ENCODE data around the gene XIRP2.

Gene XIRP2

GRCh38 chr2:167132906-167133555 is 244.8 kb downstream of the XIRP2 start:
- DNase-seq (ENCODE audit: low read depth in 2 of 2, low spot score in 1 of 2), result no peak

- no peak for DNase-seq (ENCODE audit: low read depth in 2 of 2, low spot score in 1 of 2)
Measured at GRCh38 chr2:167133614-167134013, 245.3 kb downstream of the XIRP2 start.

- no peak for DNase-seq (ENCODE audit: low read depth in 2 of 2, low spot score in 1 of 2)
Measured at GRCh38 chr2:167134381-167135072, 246.2 kb downstream of the XIRP2 start.

GRCh38 chr2:167135706-167136105 is 247.4 kb downstream of the XIRP2 start:
- DNase-seq (ENCODE audit: low read depth in 2 of 2, low spot score in 1 of 2), result no peak

- no peak for DNase-seq (ENCODE audit: low read depth in 2 of 2, low spot score in 1 of 2)
Measured at GRCh38 chr2:167136879-167137596, 248.8 kb downstream of the XIRP2 start.

GRCh38 chr2:167140330-167140729 is 252.1 kb downstream of the XIRP2 start:
- no peak for DNase-seq (ENCODE audit: low read depth in 2 of 2, low spot score in 1 of 2)

GRCh38 chr2:167140767-167141166 is 252.5 kb downstream of the XIRP2 start:
- DNase-seq (ENCODE audit: low read depth in 2 of 2, low spot score in 1 of 2), result no peak

GRCh38 chr2:167142554-167142953 is 254.3 kb downstream of the XIRP2 start:
- no peak for DNase-seq (ENCODE audit: low read depth in 2 of 2, low spot score in 1 of 2)

GRCh38 chr2:167144179-167144898 is 256.1 kb downstream of the XIRP2 start:
- DNase-seq (ENCODE audit: low read depth in 2 of 2, low spot score in 1 of 2), result no peak

- no peak for DNase-seq (ENCODE audit: low read depth in 2 of 2, low spot score in 1 of 2)
Measured at GRCh38 chr2:167147271-167147941, 259.1 kb downstream of the XIRP2 start.

- DNase-seq (ENCODE audit: low read depth in 2 of 2, low spot score in 1 of 2), result no peak
Measured at GRCh38 chr2:167151894-167152293, 263.6 kb downstream of the XIRP2 start.

- DNase-seq (ENCODE audit: low read depth in 2 of 2, low spot score in 1 of 2), result no peak
Measured at GRCh38 chr2:167157523-167157922, 269.2 kb downstream of the XIRP2 start.

- DNase-seq (ENCODE audit: low read depth in 2 of 2, low spot score in 1 of 2), result no peak
Measured at GRCh38 chr2:167177196-167177595, 288.9 kb downstream of the XIRP2 start.

- DNase-seq (ENCODE audit: low read depth in 2 of 2, low spot score in 1 of 2), result no peak
Measured at GRCh38 chr2:167181134-167181533, 292.9 kb downstream of the XIRP2 start.

GRCh38 chr2:167181688-167182087 is 293.4 kb downstream of the XIRP2 start:
- DNase-seq (ENCODE audit: low read depth in 2 of 2, low spot score in 1 of 2), result no peak

GRCh38 chr2:167182403-167182802 is 294.1 kb downstream of the XIRP2 start:
- no peak for DNase-seq (ENCODE audit: low read depth in 2 of 2, low spot score in 1 of 2)

- DNase-seq (ENCODE audit: low read depth in 2 of 2, low spot score in 1 of 2), result no peak
Measured at GRCh38 chr2:167183931-167184330, 295.7 kb downstream of the XIRP2 start.

GRCh38 chr2:167186465-167186864 is 298.2 kb downstream of the XIRP2 start:
- no peak for DNase-seq (ENCODE audit: low read depth in 2 of 2, low spot score in 1 of 2)

GRCh38 chr2:167187049-167187727 is 298.9 kb downstream of the XIRP2 start:
- DNase-seq (ENCODE audit: low read depth in 2 of 2, low spot score in 1 of 2), result no peak

All from stimulated activated CD8-positive, alpha-beta memory T cell treated with anti-CD3 and anti-CD28 coated beads, Interleukin-4, amount 100 ng/mL, for 4 hours (primary cell).